BJ (cell line): ENCODE data around the gene CAMTA2. TPM values are rescaled to one million over a fixed set of nuclear protein-coding genes. Genes with fewer than 3 reads are reported as not detected.

Source experiments
- CTCF ChIA-PET: fragments of 350-600 bp; formaldehyde crosslinking; extraction: SDS; loops from one replicate; lab custom pipeline; 2021; ENCODE audit warnings: antibody characterized with exemption, inconsistent platforms; lab: Yijun Ruan, JAX
- POLR2A ChIA-PET: fragments of 300-600 bp; sonication (Branson Sonifier 250); formaldehyde crosslinking; extraction: SDS; loops from one replicate; lab custom pipeline; 2021; ENCODE audit warnings: antibody characterized with exemption; lab: Charles Lee
- DNase-seq: peaks from one replicate; pipeline ENCODE4 v3.0.0-alpha.2; 2011; ENCODE audit warnings: low read depth
- H3K27me3 ChIP-seq: 2 replicates; pipeline ENCODE4 v1.6.0; 2011; ENCODE audit warnings: low read length; ENCODE audit not compliant: control insufficient read depth, insufficient read depth
- H3K36me3 ChIP-seq: 2 replicates; pipeline ENCODE4 v1.5.1; 2011; ENCODE audit warnings: low read length; ENCODE audit not compliant: control insufficient read depth, insufficient read depth
- H3K4me3 ChIP-seq: 2 replicates; pipeline ENCODE4 v1.5.1; 2011; ENCODE audit warnings: low read depth, mild to moderate bottlenecking, control low read depth, low read length
- CTCF ChIP-seq: IDR thresholded peaks from 2 replicates; pipeline ENCODE4 v1.5.1; 2011; ENCODE audit warnings: low read depth, mild to moderate bottlenecking, control low read depth, inconsistent platforms, low read length, moderate library complexity; ENCODE audit not compliant: insufficient read depth
- polyA plus RNA-seq: library from polyadenylated mRNA; depleted of rRNA; stranded (reverse); fragments of >200 nt; gene quantifications from 2 replicates; pipeline ENCODE4 v1.2.3, GENCODE V29; 2011

The CAMTA2 gene
- polyA plus RNA-seq, 1 experiment = 65.6 TPM

DNA sequence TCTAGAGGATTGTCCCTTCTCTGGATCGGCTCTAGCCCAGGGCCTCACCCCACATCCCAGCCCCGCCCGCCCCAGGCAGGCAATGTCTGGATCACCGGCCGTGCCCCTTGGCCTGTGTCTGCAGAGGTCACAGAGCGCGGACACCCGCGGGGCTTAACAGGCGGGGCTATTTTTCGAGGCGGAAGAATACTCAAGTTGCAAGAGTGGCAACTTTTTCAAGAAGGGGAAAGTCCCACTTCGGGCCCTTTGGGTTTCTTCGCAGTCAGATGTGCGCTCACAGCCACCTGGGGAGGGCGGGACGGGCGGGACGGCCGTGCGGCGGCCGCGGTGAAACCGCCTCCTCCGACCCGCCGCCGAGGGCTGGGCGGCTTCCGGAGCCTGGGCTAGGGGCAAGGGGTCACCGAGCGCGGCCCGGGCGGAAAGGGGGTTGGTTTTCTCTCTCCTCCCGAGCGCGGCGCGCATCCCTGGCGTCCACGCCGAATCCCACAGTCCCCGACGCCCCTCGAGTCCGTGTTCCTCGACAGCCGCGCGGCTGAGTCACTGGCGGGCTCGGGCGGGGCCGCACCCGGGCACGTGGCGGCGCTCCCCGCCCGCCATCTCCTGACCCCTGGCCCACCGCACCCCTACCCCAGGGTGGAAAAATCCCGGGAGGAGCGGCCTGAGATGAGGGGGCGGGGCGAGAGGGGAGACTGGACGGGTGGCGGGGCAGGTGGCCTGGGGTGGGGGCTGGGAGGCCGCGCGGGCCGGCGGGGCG, 38.0 kb downstream of the CAMTA2 start:
- no peak for TF ChIP-seq CTCF
- Histone ChIP-seq H3K27me3 (no peaks in the 10 kb centered on the region), H3K36me3 (peaks cover 12% of the 10 kb centered on the region), H3K4me3 (peak overlapping the region; percentile 92)
- CTCF ChIA-PET = no interaction called here
- no peak for DNase-seq
- POLR2A ChIA-PET = interaction anchor here (0.6 to 2.5 kb wide), 3 partner anchors 9 to 18 kb away, joined by 3 to 17 read pairs (median 3); partner anchors contain the start of genes RNF167 and SPAG7

DNA sequence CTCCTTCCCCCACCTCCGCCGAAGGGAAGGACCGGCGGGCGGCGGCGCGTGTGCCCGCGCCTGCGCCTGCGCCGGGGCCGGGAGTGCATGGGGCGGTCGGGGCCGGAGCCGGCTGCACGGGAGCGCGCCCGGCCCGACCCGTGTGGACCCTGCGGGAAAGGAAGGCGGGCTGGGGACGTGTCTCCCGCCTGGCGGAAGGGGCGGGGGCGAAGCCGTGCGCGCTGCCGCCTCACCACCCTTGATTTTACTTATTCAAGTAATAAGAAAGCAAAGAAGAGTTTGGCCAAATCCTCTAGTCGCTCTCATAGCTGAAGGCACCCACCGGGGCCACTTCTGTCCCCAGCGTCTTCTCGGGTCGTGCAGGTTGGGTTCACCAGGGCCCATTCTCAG, 38.5 kb downstream of the CAMTA2 start:
- CTCF ChIA-PET = no interaction called here
- POLR2A ChIA-PET = interaction anchor here (0.6 to 2.5 kb wide), 2 partner anchors 9 to 18 kb away, joined by 3 to 17 read pairs; partner anchors contain the start of genes RNF167 and SPAG7
- H3K4me3 ChIP-seq = peak overlapping the region; percentile 92
- peak; percentile 60 for DNase-seq
- no peaks in the 10 kb centered on the region for H3K27me3 ChIP-seq
- H3K36me3 ChIP-seq = peaks cover 13% of the 10 kb centered on the region
- no peak for TF ChIP-seq CTCF

GRCh38 chr17:4948166-4948930, 39.1 kb downstream of the CAMTA2 start, which contains the start of gene PFN1:
Gene PFN1, minus strand, starts transcription at chr17:4948530. Its CDS starts 136 bp downstream, at chr17:4948394.
- no peak for TF ChIP-seq CTCF
- Histone ChIP-seq H3K36me3 (peaks cover 13% of the 10 kb centered on the region), H3K4me3 (peak within 1 kb of the TSS; percentile 92), H3K27me3 (no peaks in the 10 kb centered on the region)
- DNase-seq = peak; percentile 63
- POLR2A ChIA-PET = interaction anchor here (0.6 to 2.5 kb wide), 2 partner anchors 8 to 19 kb away, joined by 3 to 17 read pairs; partner anchors contain the start of genes RNF167 and SPAG7
- CTCF ChIA-PET = interaction anchor here (1.3 kb wide), 1 partner anchor 39 kb away, joined by 4 read pairs; no protein-coding TSS in a partner anchor

DNA sequence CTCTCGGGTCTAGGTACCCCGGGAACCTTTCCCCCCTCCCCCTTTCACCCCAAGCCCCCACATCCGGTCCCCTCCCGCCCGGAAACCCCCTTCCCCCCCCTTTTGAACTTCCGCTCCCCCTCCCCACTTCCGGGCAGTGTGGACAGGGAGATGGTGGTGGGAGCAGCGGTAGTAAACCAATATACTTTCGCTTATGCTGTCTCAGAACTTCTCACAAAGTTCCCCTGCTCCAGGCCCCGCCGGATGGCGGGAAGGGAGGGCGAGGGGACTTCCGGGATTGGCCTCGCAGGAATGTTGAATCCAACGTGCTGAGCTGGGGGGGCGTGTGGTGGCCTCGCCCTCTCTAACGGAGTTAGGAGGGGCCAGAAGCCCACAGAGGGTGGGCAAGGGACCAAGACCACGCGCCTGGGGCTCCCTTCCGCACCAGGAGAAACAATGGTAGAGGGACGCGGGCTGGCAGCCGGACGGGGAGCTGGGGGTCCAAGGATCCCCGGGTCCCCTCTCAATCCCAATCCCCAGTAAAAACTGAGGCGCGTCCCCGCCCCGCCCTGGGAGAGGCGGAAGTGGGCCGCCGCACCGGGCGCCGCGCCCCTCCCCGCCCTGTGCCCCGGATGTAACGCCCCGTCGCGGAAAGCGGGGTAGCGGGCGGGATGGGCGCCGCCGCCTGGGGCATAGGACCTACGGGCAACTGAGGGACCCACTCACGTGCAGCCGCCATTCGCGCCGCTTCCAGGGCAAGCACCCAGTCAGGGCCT, 39.9 kb downstream of the CAMTA2 start:
- H3K27me3 ChIP-seq = no peaks in the 10 kb centered on the region
- CTCF ChIA-PET = interaction anchor here (1.3 kb wide), 1 partner anchor 39 kb away, joined by 4 read pairs; no protein-coding TSS in a partner anchor
- DNase-seq = no peak

More for the DNA sequence above, 39.9 kb downstream of the CAMTA2 start:
- POLR2A ChIA-PET = interaction anchor here (2.5 kb wide), 1 partner anchor 20 kb away, joined by 17 read pairs; the partner anchor contains the start of gene SPAG7
- TF ChIP-seq CTCF = no peak
- Histone ChIP-seq H3K4me3 (peak overlapping the region; percentile 92), H3K36me3 (peaks cover 17% of the 10 kb centered on the region)
